Neuronal stem cell (in vitro differentiated cells): ENCODE results near the gene PRKAG1.

Source experiments
- DNase-seq: peaks from one replicate; pipeline ENCODE4 v3.0.0-alpha.2; 2013; ENCODE audit warnings: low spot score
- H2AFZ ChIP-seq: one replicate; pipeline ENCODE4 v1.6.1; 2013; ENCODE audit warnings: mild to moderate bottlenecking, low read length, inconsistent platforms
- H2AK5ac ChIP-seq: 2 replicates; pipeline ENCODE4 v1.6.1; 2013; ENCODE audit warnings: low read depth, mild to moderate bottlenecking, inconsistent platforms, low read length, moderate library complexity, mixed read lengths
- H2BK120ac ChIP-seq: 2 replicates; pipeline ENCODE4 v1.6.1; 2013; ENCODE audit warnings: low read depth, mild to moderate bottlenecking, inconsistent platforms, low read length, moderate library complexity, mixed read lengths
- H2BK12ac ChIP-seq: one replicate; pipeline ENCODE4 v1.6.1; 2013; ENCODE audit warnings: low read length, inconsistent platforms
- H2BK15ac ChIP-seq: 2 replicates; pipeline ENCODE4 v1.6.1; 2013; ENCODE audit warnings: mild to moderate bottlenecking, low read length, inconsistent platforms, mixed read lengths
- H2BK5ac ChIP-seq: one replicate; pipeline ENCODE4 v1.6.1; 2013; ENCODE audit warnings: inconsistent platforms, mild to moderate bottlenecking, low read length, moderate library complexity
- H3K14ac ChIP-seq: one replicate; pipeline ENCODE4 v1.6.1; 2013; ENCODE audit warnings: low read length, inconsistent platforms
- H3K18ac ChIP-seq: 2 replicates; pipeline ENCODE4 v1.6.1; 2013; ENCODE audit warnings: low read length, inconsistent platforms
- H3K23ac ChIP-seq: 2 replicates; pipeline ENCODE4 v1.6.1; 2013; ENCODE audit warnings: low read depth, mild to moderate bottlenecking, mixed read lengths, low read length, inconsistent platforms; ENCODE audit not compliant: poor library complexity
- H3K27ac ChIP-seq: replicated peaks from 3 replicates; pipeline ENCODE4 v1.5.1; 2013; ENCODE audit warnings: low read length, inconsistent platforms
- H3K27me3 ChIP-seq, 3 experiments: 2 replicates each; pipeline ENCODE4 v1.6.1; 2013; ENCODE audit warnings: low read length in 3 of 3, mild to moderate bottlenecking in 2 of 3, inconsistent platforms in 1 of 3, low read depth in 1 of 3, mixed read lengths in 1 of 3, moderate library complexity in 1 of 3; ENCODE audit not compliant: control insufficient read depth in 3 of 3, insufficient read depth in 3 of 3
- H3K36me3 ChIP-seq, 2 donors: replicated peaks in 1 of 2; 2 replicates each; pipeline ENCODE4 v1.6.1; 2013; ENCODE audit warnings: low read length in 2 of 2; ENCODE audit not compliant: control insufficient read depth in 2 of 2, insufficient read depth in 2 of 2
- H3K4ac ChIP-seq: 2 replicates; pipeline ENCODE4 v1.6.1; 2013; ENCODE audit warnings: inconsistent platforms, mild to moderate bottlenecking, low read length, moderate library complexity
- H3K4me1 ChIP-seq, 2 donors: 1 replicate in 1 of 2; 2 replicates in 1 of 2; pipeline ENCODE4 v1.6.1; 2013; ENCODE audit warnings: low read length in 2 of 2, low read depth in 1 of 2; ENCODE audit not compliant: control insufficient read depth in 2 of 2, insufficient read depth in 1 of 2
- H3K4me2 ChIP-seq: one replicate; pipeline ENCODE4 v1.6.1; 2013; ENCODE audit warnings: mild to moderate bottlenecking, low read length, inconsistent platforms; ENCODE audit not compliant: insufficient read depth, poor library complexity, severe bottlenecking
- H3K4me3 ChIP-seq, 2 donors: 2 replicates each; pipeline ENCODE4 v1.5.1; 2013; ENCODE audit warnings: low read length in 2 of 2, mild to moderate bottlenecking in 2 of 2, inconsistent platforms in 1 of 2, moderate library complexity in 1 of 2
- H3K79me1 ChIP-seq: one replicate; pipeline ENCODE4 v1.6.1; 2013; ENCODE audit warnings: low read depth, mild to moderate bottlenecking, inconsistent platforms, low read length, moderate library complexity
- H3K9ac ChIP-seq: one replicate; pipeline ENCODE4 v1.6.1; 2013; ENCODE audit warnings: mild to moderate bottlenecking, low read depth, low read length, inconsistent platforms; ENCODE audit not compliant: poor library complexity
- H3K9me3 ChIP-seq, 2 donors: replicated peaks in 1 of 2; 2 replicates each; pipeline versions ENCODE3 to v1.6.1; 2013; ENCODE audit warnings: low read length in 2 of 2, mild to moderate bottlenecking in 2 of 2, inconsistent platforms in 1 of 2, low read depth in 1 of 2, mixed read lengths in 1 of 2, moderate library complexity in 1 of 2; ENCODE audit not compliant: control insufficient read depth in 2 of 2, insufficient read depth in 1 of 2
- H4K8ac ChIP-seq: one replicate; pipeline ENCODE4 v1.6.1; 2013; ENCODE audit warnings: low read depth, mild to moderate bottlenecking, inconsistent platforms, low read length, moderate library complexity
- H4K91ac ChIP-seq: one replicate; pipeline ENCODE4 v1.6.1; 2013; ENCODE audit warnings: low read length, low read depth, mild to moderate bottlenecking, inconsistent platforms; ENCODE audit not compliant: poor library complexity
- WGBS, 2 donors: extraction: QIAGEN DNeasy Blood & Tissue Kit; methylation state at CpG; one replicate each; pipeline ENCODE4 v1.1.7; 2013; ENCODE audit warnings: missing lambda C conversion rate in 2 of 2, mixed read lengths in 1 of 2; ENCODE audit not compliant: insufficient read length in 2 of 2, insufficient replicate concordance in 1 of 2; ENCODE audit errors: extremely low coverage in 2 of 2; 5-methylcytosine and 5-hydroxymethylcytosine counted together

Gene PRKAG1

DNA sequence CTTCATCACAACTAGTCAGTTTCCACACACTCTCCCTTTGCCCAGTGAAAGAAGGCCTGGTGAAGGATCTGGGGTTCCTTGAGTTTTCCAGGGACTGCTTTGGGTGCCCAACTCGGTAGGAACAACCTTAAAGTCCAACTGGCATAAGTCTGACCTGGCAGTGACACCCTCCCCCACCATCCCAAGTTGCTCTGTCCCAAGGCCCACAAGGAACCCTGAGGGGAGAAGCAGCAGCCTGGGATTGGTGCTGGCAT lies 40.4 kb upstream of the PRKAG1 start:
- no peaks in the 10 kb centered on the region for H3K27me3 ChIP-seq
- peak overlapping the region; percentile 81 for H3K9ac ChIP-seq
- peaks cover 17% of the 10 kb centered on the region for H3K79me1 ChIP-seq
- no peaks in the 10 kb centered on the region for H3K9me3 ChIP-seq
- no peak overlapping the region for H3K14ac ChIP-seq
- H3K36me3 ChIP-seq: peaks cover 16 to 40% of the 10 kb centered on the region in 2 donors
- no peak overlapping the region for H4K8ac ChIP-seq
- no peak overlapping the region for H3K27ac ChIP-seq
- H3K4ac ChIP-seq: no peak overlapping the region
- H2BK5ac ChIP-seq: no peak overlapping the region
- no peak for DNase-seq
- peak overlapping the region; percentile 95 for H3K4me2 ChIP-seq
- H2BK15ac ChIP-seq: no peak overlapping the region
- no peak overlapping the region for H2AFZ ChIP-seq
- H2BK120ac ChIP-seq: no peak overlapping the region
- peak overlapping the region; percentile 38 for H2AK5ac ChIP-seq
- H3K23ac ChIP-seq: no peak overlapping the region
- H3K4me1 ChIP-seq: peaks cover 26 to 32% of the 10 kb centered on the region in 2 donors
- WGBS, 2 donors: no CpG with 5 or more reads among the region's 1 CpG
- no peak overlapping the region for H3K18ac ChIP-seq
- H3K4me3 ChIP-seq: peak overlapping the region; percentile 80 to 98
- H4K91ac ChIP-seq: no peak overlapping the region
- no peak overlapping the region for H2BK12ac ChIP-seq

DNA sequence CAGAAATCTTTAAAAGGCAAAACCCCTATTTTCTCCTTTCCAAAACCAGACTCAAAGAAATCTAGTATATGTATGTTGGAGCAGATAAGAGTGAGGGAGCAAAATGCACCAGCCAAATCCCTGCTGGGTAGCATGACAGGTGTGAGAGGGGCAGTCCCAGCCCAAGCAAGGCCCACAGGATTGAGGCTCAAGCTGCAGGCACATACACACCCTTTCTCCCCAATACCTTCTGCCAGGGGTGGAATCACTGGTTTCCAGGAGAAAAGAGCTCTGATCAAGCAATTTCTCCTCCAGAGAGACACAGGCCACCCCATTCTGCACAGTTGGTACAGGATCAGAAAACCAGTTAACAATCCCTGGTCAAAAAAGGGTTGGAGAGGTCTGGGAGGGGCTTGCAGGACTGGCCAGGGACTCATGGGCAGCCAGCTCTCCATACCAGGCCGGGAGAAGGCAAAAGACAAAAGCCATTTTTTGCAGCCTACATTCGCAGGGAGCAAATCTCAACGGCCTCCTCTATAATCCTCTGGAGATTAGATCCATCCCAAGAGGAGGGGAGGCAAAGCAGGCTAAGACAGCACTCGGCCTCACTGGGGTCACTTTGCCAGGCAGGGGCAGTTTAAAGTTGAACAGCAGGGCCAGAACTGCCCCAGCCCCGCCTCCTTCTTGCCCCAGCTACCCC lies 39.9 kb upstream of the PRKAG1 start:
- H4K91ac ChIP-seq: no peak overlapping the region
- H2AK5ac ChIP-seq: no peak overlapping the region
- no peak overlapping the region for H3K18ac ChIP-seq
- no peak for DNase-seq
- H4K8ac ChIP-seq: no peak overlapping the region
- no peak overlapping the region for H2BK120ac ChIP-seq
- H3K27ac ChIP-seq: no peak overlapping the region
- H3K9ac ChIP-seq: peak overlapping the region; percentile 81
- no peaks in the 10 kb centered on the region for H3K27me3 ChIP-seq
- no peak overlapping the region for H2BK15ac ChIP-seq
- H3K79me1 ChIP-seq: peaks cover 17% of the 10 kb centered on the region
- H2BK5ac ChIP-seq: no peak overlapping the region
- no peak overlapping the region for H2AFZ ChIP-seq
- peaks cover 20 to 44% of the 10 kb centered on the region in 2 donors for H3K36me3 ChIP-seq
- H3K9me3 ChIP-seq: no peaks in the 10 kb centered on the region
- H2BK12ac ChIP-seq: no peak overlapping the region
- WGBS, 2 donors: no CpG with 5 or more reads among the region's 5 CpGs
- H3K4me3 ChIP-seq: peak overlapping the region; percentile 80 to 98
- H3K4ac ChIP-seq: no peak overlapping the region
- H3K14ac ChIP-seq: no peak overlapping the region
- H3K4me1 ChIP-seq: peaks cover 26 to 32% of the 10 kb centered on the region in 2 donors
- peak overlapping the region; percentile 95 for H3K4me2 ChIP-seq
- no peak overlapping the region for H3K23ac ChIP-seq

DNA sequence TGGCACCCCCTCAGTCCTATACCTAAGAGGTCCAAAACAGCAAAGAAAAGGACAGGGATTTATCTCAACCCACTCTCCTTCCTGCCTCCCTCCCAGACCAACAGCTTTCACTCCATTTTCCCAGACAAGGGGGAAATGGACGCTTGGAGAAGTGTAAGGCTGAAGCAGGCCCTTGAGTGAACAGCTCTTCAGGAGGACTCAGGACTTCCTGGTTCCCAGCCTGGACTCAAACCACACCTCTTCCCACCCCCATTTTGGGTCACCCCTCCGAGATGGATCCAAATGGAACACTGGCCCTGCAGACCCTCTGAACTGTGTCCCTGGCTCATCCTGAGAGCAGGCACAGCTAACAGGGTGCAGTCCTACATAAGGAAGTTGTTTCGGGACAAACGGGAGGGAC lies 39.3 kb upstream of the PRKAG1 start:
- Histone ChIP-seq H2BK12ac (no peak overlapping the region), H3K27ac (no peak overlapping the region), H3K4ac (no peak overlapping the region), H4K91ac (no peak overlapping the region), H3K14ac (no peak overlapping the region), H3K23ac (no peak overlapping the region), H3K4me3 (peak overlapping the region in 1 of 2 donors; percentile 80), H3K27me3 (no peaks in the 10 kb centered on the region), H3K36me3 (peaks cover 26 to 50% of the 10 kb centered on the region in 2 donors), H4K8ac (no peak overlapping the region), H2AK5ac (no peak overlapping the region), H3K79me1 (peaks cover 17% of the 10 kb centered on the region), H3K4me1 (peaks cover 26 to 32% of the 10 kb centered on the region in 2 donors), H3K9me3 (no peaks in the 10 kb centered on the region), H2BK120ac (no peak overlapping the region), H2AFZ (no peak overlapping the region), H3K18ac (no peak overlapping the region), H3K9ac (peak overlapping the region; percentile 83), H3K4me2 (peak overlapping the region; percentile 95), H2BK5ac (no peak overlapping the region), H2BK15ac (no peak overlapping the region)
- no peak for DNase-seq
- no CpG with 5 or more reads among the region's 4 CpGs for WGBS, 2 donors

DNA sequence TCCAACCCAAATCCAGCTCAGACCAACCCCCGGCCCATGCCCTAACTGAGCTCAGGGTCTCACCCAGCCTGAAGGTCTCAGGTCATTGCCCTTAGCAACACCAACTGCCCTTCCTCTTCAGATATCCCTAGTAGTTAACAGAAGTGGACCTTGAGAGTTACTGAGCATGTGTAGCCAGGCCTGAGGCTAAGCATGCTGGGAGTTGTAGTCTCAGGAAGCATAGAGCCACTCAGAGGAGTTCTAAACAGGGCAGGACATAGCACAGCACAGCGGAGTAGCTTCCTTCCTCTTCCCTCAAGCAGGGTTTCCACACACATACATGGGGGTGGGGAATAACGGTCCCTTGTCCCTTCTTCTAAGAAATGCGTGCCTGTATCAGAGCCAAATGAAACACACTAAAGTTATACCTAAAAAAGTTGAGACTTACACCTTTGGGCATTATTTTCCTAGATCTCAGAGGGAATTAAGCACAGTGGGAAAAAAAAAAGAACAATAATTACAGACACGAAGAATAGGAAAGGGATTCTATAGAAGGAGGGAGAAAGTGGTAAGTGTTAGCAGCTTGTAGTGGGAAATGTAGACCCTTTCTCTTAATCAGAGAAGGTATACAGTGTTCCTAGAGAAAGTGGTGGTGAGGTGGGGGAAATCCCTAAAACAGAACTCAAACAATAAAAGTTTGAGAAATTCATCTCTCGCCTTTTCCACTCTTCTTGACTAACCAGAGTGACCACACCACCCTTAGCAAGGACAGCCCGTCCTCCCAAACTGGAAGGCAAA lies 37.6 kb upstream of the PRKAG1 start:
- Histone ChIP-seq H3K79me1 (peaks cover 17% of the 10 kb centered on the region), H3K4me3 (no peak overlapping the region)

More for the DNA sequence above, 37.6 kb upstream of the PRKAG1 start:
- DNase-seq: no peak
- Histone ChIP-seq H3K14ac (no peak overlapping the region), H2AK5ac (no peak overlapping the region), H3K4me1 (peaks cover 24 to 29% of the 10 kb centered on the region in 2 donors), H2BK15ac (no peak overlapping the region), H3K9ac (no peak overlapping the region), H2BK120ac (no peak overlapping the region), H3K36me3 (peaks cover 41 to 68% of the 10 kb centered on the region in 2 donors), H3K4me2 (no peak overlapping the region), H3K18ac (no peak overlapping the region), H2BK5ac (no peak overlapping the region), H4K8ac (no peak overlapping the region), H4K91ac (no peak overlapping the region), H2BK12ac (no peak overlapping the region), H3K4ac (no peak overlapping the region), H3K27me3 (no peaks in the 10 kb centered on the region), H3K23ac (no peak overlapping the region), H3K27ac (no peak overlapping the region), H2AFZ (no peak overlapping the region), H3K9me3 (no peaks in the 10 kb centered on the region)
- no CpG with 5 or more reads among the region's 7 CpGs for WGBS, 2 donors
